Body of pancreas (tissue), 4 donors: ENCODE data around the gene BRMS1. TPM values are rescaled to one million over a fixed set of nuclear protein-coding genes. Genes with fewer than 3 reads are reported as not detected.
A peak's percentile ranks its signal among the peaks of the same experiment; 100 is the strongest.
"Not testable (repeated sequence)": the region's sequence is repeated elsewhere in the genome, so short reads cannot be mapped to it uniquely, and the experiment has no call there.

Source experiments
- ATAC-seq: fragments of 150-250 bp; one replicate; pipeline ENCODE4 v1.9.1; 2016
- DNase-seq, 4 donors: peaks; one replicate each; pipeline ENCODE4 v3.0.0-alpha.2; 2019
- H3K27ac ChIP-seq, 4 donors: fragments of 200-600 bp; sonication (generic); 1 replicate in 3 of 4; 2 replicates in 1 of 4; pipeline versions ENCODE4 v1.5.1 to v1.6.1; 2016 to 2019; ENCODE audit warnings: mild to moderate bottlenecking in 1 of 4, mixed read lengths in 1 of 4, moderate library complexity in 1 of 4
- H3K27me3 ChIP-seq, 2 donors: fragments of 200-600 bp; sonication (generic); one replicate each; pipeline ENCODE4 v1.6.0; 2016; ENCODE audit warnings: mild to moderate bottlenecking in 1 of 2
- H3K36me3 ChIP-seq, 2 donors: fragments of 200-600 bp; sonication (generic); replicated peaks in 1 of 2; 2 replicates each; pipeline ENCODE4 v1.5.1; 2016; ENCODE audit warnings: low read depth in 2 of 2; ENCODE audit not compliant: insufficient read depth in 1 of 2
- H3K4me1 ChIP-seq: fragments of 200-600 bp; sonication (generic); one replicate; pipeline ENCODE4 v1.6.0; 2016
- H3K4me3 ChIP-seq, 2 donors: fragments of 200-600 bp; sonication (generic); 1 replicate in 1 of 2; 2 replicates in 1 of 2; pipeline ENCODE4 v1.5.1; 2016 to 2019
- H3K9me3 ChIP-seq, 3 donors: fragments of 200-600 bp; sonication (generic); 1 replicate in 2 of 3; 2 replicates in 1 of 3; pipeline ENCODE4 v1.5.1; 2016
- POLR2A ChIP-seq, 3 donors: fragments of 450-650 bp; IDR thresholded peaks; one replicate each; pipeline ENCODE4 v1.6.1; 2016; ENCODE audit warnings: antibody characterized with exemption in 3 of 3, mild to moderate bottlenecking in 2 of 3
- WGBS, 2 donors: methylation state at CpG; one replicate each; pipeline ENCODE4 v1.1.5; 2017; 5-methylcytosine and 5-hydroxymethylcytosine counted together
- intact Hi-C: fragments of 100-400 bp; cut with DNase I; formaldehyde crosslinking; loops from one replicate; pipeline ENCODE4 v1.15.1; 2023
- total RNA-seq, 2 donors: library from RNA; depleted of rRNA; stranded (reverse); fragments of >200 nt; gene quantifications; one replicate each; pipeline ENCODE4 v1.1.0, GENCODE V29; 2016
- TF ChIP-seq, protein P1 (sequence below), 7 experiments: fragments of 450-650 bp in 4 of 7; fragments of 200-600 bp in 3 of 7; sonication (generic) in 3 of 7; IDR thresholded peaks; one replicate each; pipeline ENCODE4 v1.5.1; 2016 to 2019; ENCODE audit warnings: antibody characterized with exemption in 7 of 7

Gene BRMS1
- total RNA-seq, 2 donors from 2014 or later, result 19.4 to 23.1 TPM

DNA sequence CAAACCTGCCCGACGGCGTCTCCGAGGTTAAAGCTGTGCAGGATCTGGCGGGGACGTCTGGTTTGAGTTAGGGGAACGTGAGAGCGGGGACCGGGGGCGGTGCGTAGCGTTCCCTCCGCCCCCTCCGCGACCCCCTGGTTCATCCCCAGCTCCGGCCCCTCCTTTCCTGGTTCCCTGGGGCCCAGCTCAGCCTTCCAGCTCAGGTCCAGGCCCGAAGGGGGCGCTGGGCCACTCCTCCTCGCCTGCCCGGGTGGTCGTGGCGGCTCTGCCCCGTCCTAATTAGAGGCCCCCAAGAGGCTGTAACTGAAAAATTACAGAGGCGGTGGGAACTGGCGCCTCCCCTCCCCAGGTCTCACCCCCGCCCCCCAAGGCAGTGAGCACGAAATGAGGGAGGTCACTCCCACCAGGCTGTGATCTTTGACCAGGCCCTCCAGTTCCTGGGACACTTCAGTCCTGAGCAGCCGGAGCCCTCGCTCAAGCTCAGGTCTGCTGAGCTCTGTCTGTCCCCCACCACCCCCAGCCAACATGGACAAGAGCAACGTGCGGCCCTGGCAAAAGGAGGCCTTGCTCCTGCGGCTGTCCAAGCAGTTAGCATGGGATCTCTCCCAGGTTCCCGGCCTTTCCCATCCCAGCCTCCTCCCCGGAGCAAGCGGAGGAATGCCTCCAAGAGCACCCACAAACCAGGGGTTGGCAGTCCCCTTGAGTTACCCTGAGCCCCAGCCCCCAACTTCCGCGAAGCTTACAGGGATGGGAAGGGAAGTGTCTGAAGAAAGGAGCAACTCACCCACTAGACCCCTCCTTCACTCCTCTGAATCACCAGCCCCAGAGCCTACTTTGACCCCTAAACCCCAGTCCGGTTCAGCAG lies 31.4 kb downstream of the BRMS1 start:
- H3K27ac ChIP-seq, result peak overlapping the region; percentile 70 to 92 (median 78)
- no peaks in the 10 kb centered on the region for H3K36me3 ChIP-seq
- WGBS, 2 donors, result 59 to 61% methylated on average over 23 to 31 of the region's 38 CpGs
- peaks cover 26% of the 10 kb centered on the region for H3K4me1 ChIP-seq
- DNase-seq, result peak in 1 of 4 donors; percentile 34
- H3K9me3 ChIP-seq, result no peaks in the 10 kb centered on the region
- intact Hi-C loops, result no loop called here
- H3K4me3 ChIP-seq, result no peak overlapping the region
- TF ChIP-seq, protein P1, sequence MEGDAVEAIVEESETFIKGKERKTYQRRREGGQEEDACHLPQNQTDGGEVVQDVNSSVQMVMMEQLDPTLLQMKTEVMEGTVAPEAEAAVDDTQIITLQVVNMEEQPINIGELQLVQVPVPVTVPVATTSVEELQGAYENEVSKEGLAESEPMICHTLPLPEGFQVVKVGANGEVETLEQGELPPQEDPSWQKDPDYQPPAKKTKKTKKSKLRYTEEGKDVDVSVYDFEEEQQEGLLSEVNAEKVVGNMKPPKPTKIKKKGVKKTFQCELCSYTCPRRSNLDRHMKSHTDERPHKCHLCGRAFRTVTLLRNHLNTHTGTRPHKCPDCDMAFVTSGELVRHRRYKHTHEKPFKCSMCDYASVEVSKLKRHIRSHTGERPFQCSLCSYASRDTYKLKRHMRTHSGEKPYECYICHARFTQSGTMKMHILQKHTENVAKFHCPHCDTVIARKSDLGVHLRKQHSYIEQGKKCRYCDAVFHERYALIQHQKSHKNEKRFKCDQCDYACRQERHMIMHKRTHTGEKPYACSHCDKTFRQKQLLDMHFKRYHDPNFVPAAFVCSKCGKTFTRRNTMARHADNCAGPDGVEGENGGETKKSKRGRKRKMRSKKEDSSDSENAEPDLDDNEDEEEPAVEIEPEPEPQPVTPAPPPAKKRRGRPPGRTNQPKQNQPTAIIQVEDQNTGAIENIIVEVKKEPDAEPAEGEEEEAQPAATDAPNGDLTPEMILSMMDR (IDR thresholded peaks at IDR 0.05), result no peak
- no peak for TF ChIP-seq POLR2A (IDR thresholded peaks at IDR 0.05)
- no peak for ATAC-seq
- H3K27me3 ChIP-seq, result no peaks in the 10 kb centered on the region

DNA sequence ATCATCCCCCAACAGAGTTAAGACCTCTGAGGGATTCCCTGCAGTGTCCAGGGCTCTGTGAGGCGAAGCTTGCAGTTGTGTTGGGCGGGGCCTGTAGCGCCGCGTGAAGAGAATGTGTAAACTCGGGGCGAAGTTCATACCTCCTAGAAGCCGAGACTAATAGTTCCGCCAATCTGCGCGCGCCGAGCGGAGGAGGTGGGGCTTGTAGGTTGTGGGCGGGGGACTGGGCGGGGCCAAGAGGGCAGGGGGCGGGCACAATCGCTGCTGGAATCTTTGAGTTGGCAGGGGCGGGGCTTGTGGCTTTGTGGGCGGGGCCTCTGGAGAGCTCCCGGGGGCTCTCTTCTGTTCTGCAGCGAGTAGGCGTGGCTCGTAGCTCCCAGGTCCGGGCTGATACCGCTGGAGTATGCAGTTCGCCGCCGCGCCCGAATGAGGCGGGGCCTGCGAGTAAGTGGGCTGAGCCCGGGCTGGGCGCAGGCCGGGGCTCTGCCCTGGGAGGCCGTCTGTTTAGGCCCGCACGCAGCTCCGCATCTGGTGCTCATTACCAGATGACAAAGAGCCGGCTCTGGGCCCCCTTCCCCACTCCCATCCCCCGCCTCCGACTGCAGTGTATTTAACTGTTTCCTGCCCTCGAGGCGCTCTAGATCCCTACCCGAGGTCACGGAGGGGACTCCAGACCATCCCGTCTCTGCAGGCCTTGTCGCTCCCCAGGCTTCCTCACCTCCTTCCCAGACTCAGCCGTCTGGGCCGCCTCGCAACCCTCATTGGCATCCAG lies 32.2 kb downstream of the BRMS1 start:
- H3K27me3 ChIP-seq, result no peaks in the 10 kb centered on the region
- 4 to 11% methylated on average over 30 to 52 of the region's 52 CpGs for WGBS, 2 donors
- no peaks in the 10 kb centered on the region for H3K36me3 ChIP-seq
- H3K4me1 ChIP-seq, result peaks cover 22% of the 10 kb centered on the region
- intact Hi-C loops, result no loop called here
- H3K4me3 ChIP-seq, result peak overlapping the region in 1 of 2 donors; percentile 27
- ATAC-seq (peak; percentile 80), DNase-seq (peak; percentile 98 to 100 (median 98))
- H3K9me3 ChIP-seq, result no peaks in the 10 kb centered on the region
- peak overlapping the region; percentile 70 to 92 (median 78) for H3K27ac ChIP-seq
- TF ChIP-seq POLR2A (IDR thresholded peaks at IDR 0.05), result peak in 2 of 3 donors; percentile 48 to 64
- TF ChIP-seq, protein P1 (IDR thresholded peaks at IDR 0.05), result peak in 1 of 7 experiments; percentile 10

DNA sequence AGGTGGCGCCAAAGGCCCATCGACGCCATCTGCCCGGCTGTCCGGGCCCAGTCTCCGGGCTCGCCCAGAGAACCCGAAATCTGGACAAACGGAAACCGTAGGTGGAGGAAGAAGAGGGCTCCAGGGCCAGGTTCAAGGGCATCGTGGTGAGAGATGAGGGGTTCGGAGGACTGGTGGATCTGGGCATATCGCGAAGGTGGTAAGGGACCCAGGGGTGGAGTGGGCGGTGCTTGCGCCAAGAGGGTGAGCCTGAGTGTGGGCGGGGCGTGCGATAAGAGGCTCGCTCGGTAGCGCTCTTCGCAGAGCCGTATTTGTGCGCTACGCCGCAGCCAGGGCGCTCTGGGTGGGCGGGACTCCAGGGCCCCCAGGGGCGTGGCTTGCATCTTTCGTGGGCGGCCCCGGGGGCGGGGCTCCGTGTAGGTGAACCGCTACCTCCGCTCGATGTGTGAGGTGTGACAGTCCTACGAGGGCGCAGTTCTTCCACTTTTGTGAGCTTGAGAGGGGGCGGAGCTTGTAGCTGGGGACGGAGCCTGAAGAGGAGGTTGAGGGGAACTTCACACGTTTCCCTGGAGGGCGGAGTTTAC lies 32.8 kb downstream of the BRMS1 start:
- Histone ChIP-seq H3K9me3 (no peaks in the 10 kb centered on the region), H3K4me1 (peaks cover 21% of the 10 kb centered on the region), H3K36me3 (no peaks in the 10 kb centered on the region), H3K4me3 (peak overlapping the region in 1 of 2 donors; percentile 27), H3K27me3 (no peaks in the 10 kb centered on the region), H3K27ac (peak overlapping the region; percentile 70 to 92 (median 78))
- ATAC-seq, result peak; percentile 80
- DNase-seq, result peak; percentile 92 to 97 (median 94)
- intact Hi-C loops, result no loop called here
- TF ChIP-seq, protein P1 (IDR thresholded peaks at IDR 0.05), result peak in 6 of 7 experiments; percentile 79 to 97 (median 89)
- peak in 2 of 3 donors; percentile 23 to 49 for TF ChIP-seq POLR2A (IDR thresholded peaks at IDR 0.05)
- 0 to 1% methylated on average over 29 to 44 of the region's 44 CpGs for WGBS, 2 donors

DNA sequence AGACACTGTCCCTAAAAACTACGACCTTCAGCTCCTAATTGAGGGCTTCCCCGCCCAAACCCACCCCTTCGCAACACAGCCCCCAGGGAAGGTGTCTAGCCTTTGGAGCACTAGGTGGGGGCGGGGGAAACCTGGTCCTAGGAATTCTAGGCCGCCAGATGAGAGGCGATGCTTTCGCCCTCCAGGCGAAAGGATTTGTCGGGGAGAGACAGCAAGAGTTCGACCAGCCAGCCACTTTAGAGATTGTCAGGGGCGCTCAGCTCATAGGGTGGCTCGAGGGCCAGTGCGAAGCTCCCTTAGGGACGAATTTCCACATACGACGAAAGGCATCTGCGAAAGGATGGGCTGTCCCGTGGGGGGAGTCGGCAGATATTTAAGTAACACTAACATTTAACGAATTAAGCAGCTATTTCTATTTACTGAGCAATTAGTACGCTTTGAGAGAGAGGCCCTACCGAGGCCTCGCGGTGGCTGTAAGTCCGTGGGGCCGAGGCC lies 33.4 kb downstream of the BRMS1 start:
- Histone ChIP-seq H3K27ac (peak overlapping the region; percentile 70 to 92 (median 78)), H3K36me3 (no peaks in the 10 kb centered on the region), H3K4me1 (peaks cover 21% of the 10 kb centered on the region), H3K27me3 (no peaks in the 10 kb centered on the region), H3K9me3 (no peaks in the 10 kb centered on the region), H3K4me3 (no peak overlapping the region)
- intact Hi-C loops, result no loop called here
- TF ChIP-seq, protein P1 (IDR thresholded peaks at IDR 0.05), result peak in 1 of 7 experiments; percentile 89
- TF ChIP-seq POLR2A (IDR thresholded peaks at IDR 0.05), result no peak
- 20 to 31% methylated on average over 9 to 26 of the region's 26 CpGs for WGBS, 2 donors
- ATAC-seq (no peak), DNase-seq (no peak)

DNA sequence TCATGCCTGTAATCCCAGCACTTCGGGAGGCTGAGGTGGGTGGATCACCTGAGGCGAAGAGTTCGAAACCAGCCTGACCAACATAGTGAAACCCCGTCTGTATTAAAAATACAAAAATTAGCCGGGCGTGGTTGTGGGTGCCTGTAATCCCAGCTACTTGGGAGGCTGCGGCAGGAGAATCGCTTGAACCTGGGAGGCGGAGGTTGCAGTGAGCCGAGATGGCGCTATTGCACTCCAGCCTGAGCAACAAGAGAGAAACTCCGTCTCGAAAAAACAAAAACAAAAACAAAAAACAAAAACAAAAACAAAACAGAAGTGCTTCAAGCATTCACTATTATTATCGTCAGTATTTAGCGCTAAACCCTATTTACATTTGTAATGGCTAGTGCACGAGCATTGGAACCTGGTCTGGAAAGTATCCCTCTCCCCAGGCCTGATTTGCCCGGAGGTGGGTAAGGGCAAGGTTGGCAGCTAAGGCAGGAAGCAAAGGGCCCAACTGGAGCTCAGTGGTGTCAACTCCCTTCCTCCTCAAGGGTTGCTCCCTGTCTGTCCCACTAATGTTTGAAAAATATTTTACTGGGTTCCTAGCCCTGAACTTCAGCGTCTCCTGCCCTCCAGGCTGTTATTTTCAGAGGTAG lies 34.0 kb downstream of the BRMS1 start:
- H3K27me3 ChIP-seq, H3K9me3 ChIP-seq, H3K4me3 ChIP-seq, H3K27ac ChIP-seq, DNase-seq, ATAC-seq, intact Hi-C loops, H3K36me3 ChIP-seq: not testable (repeated sequence)
- WGBS, 2 donors, result 83 to 88% methylated on average over 18 of the region's 18 CpGs
- H3K4me1 ChIP-seq, result peaks cover 21% of the 10 kb centered on the region
